OCI-LY1 (cell line): ENCODE data around the gene NHSL2.

Source experiments
- H2AFZ ChIP-seq: fragments of 200-600 bp; sonication (generic), shearing (Covaris generic); 2 replicates; pipeline ENCODE4 v1.6.0; 2014; ENCODE audit warnings: antibody characterized with exemption, mild to moderate bottlenecking, low read length
- H3F3A ChIP-seq: fragments of 200-600 bp; sonication (generic), shearing (Covaris generic); 2 replicates; pipeline ENCODE4 v1.6.0; 2014; ENCODE audit warnings: mild to moderate bottlenecking, antibody characterized with exemption, low read length, moderate library complexity; ENCODE audit not compliant: insufficient read depth
- H3K27ac ChIP-seq: fragments of 200-600 bp; sonication (generic); 2 replicates; pipeline ENCODE4 v1.5.1; 2014; ENCODE audit warnings: low read length, mixed run types, mild to moderate bottlenecking, low read depth; ENCODE audit not compliant: poor library complexity, severe bottlenecking
- H3K27me3 ChIP-seq: fragments of 200-600 bp; sonication (generic); 2 replicates; pipeline ENCODE4 v1.6.0; 2014; ENCODE audit warnings: antibody characterized with exemption, mild to moderate bottlenecking, low read length, moderate library complexity; ENCODE audit not compliant: insufficient read depth
- H3K36me3 ChIP-seq: fragments of 200-600 bp; sonication (generic); 2 replicates; pipeline ENCODE4 v1.6.1; 2014; ENCODE audit warnings: mild to moderate bottlenecking, antibody characterized with exemption, low read length, moderate library complexity, mixed read lengths; ENCODE audit not compliant: insufficient read depth
- H3K4me1 ChIP-seq: fragments of 200-600 bp; sonication (generic); 2 replicates; pipeline ENCODE4 v1.5.1; 2014; ENCODE audit warnings: mild to moderate bottlenecking, low read length, moderate library complexity; ENCODE audit not compliant: insufficient read depth, severe bottlenecking
- H3K4me2 ChIP-seq: fragments of 200-600 bp; sonication (generic), shearing (Covaris generic); 2 replicates; pipeline ENCODE4 v1.6.1; 2014; ENCODE audit warnings: low read length
- H3K4me3 ChIP-seq: fragments of 200-600 bp; sonication (generic); 2 replicates; pipeline ENCODE4 v1.5.1; 2014; ENCODE audit warnings: low read length, low read depth, mild to moderate bottlenecking, mixed read lengths; ENCODE audit not compliant: poor library complexity, severe bottlenecking
- H3K79me2 ChIP-seq: fragments of 200-600 bp; shearing (Covaris generic); 2 replicates; pipeline ENCODE4 v1.6.1; 2016; ENCODE audit warnings: mixed run types, low read length, mixed read lengths; ENCODE audit not compliant: insufficient read depth
- H3K9ac ChIP-seq: fragments of 200-600 bp; sonication (generic), shearing (Covaris generic); 2 replicates; pipeline ENCODE4 v1.6.1; 2014; ENCODE audit warnings: mild to moderate bottlenecking, low read length, mixed read lengths
- H3K9me2 ChIP-seq: fragments of 200-600 bp; sonication (generic), shearing (Covaris generic); 2 replicates; pipeline ENCODE4 v1.6.1; 2014; ENCODE audit warnings: low read depth, mild to moderate bottlenecking, low read length, mixed read lengths
- H3K9me3 ChIP-seq: fragments of 200-600 bp; shearing (Covaris generic); 2 replicates; pipeline ENCODE4 v1.6.1; 2014; ENCODE audit warnings: low read length, mixed read lengths
- H4K20me1 ChIP-seq: fragments of 200-600 bp; sonication (generic), shearing (Covaris generic); 2 replicates; pipeline ENCODE4 v1.6.0; 2016; ENCODE audit warnings: mild to moderate bottlenecking, low read length; ENCODE audit not compliant: insufficient read depth
- CTCF ChIP-seq: fragments of 200-600 bp; sonication (generic), shearing (Covaris generic); IDR thresholded peaks from 2 replicates; pipeline ENCODE4 v1.5.1; 2017; ENCODE audit warnings: mild to moderate bottlenecking, antibody characterized with exemption, low read length, moderate library complexity, mixed read lengths
- EZH2 ChIP-seq: fragments of 200-600 bp; sonication (generic), shearing (Covaris generic); IDR thresholded peaks from 2 replicates; pipeline ENCODE4 v1.8.0; 2017; ENCODE audit warnings: borderline replicate concordance, mixed run types, mild to moderate bottlenecking, antibody characterized with exemption, low read length, moderate library complexity, mixed read lengths

NHSL2 gene

DNA sequence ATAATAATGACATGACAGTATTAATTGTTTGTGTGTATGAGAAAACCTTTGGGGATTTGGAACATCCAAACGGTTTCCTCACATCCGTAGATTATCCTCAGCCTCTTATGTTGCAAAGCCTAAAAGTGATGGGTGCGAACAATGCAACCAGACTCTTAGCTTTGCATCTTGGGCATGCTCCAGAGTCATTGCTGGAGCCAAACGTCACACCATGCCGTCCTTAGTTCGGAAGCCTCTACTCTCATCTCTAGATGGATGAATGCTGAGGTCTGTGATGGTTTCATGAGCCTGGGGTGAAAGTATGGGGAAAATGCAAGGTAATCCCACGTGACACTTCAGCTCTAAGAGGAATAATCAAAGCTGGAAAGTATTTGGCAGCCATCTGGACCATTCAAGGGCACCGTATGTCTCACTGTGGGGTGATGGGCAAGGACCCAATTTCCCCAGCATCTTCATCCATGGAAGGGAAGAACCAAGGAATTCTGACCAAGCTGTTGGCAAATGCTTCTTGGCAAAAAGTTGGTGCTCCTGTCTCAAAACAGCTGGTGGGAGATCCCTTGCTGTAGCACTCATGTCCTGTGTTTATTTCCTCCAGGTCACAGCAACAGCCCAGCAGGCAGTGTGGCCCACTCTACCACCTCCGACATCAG is 227.3 kb downstream of the NHSL2 start:
- Histone ChIP-seq H4K20me1 (no peaks in the 10 kb centered on the region), H3K27ac (no peak overlapping the region), H3F3A (no peaks in the 10 kb centered on the region), H3K27me3 (no peaks in the 10 kb centered on the region), H3K9ac (no peak overlapping the region), H2AFZ (no peak overlapping the region), H3K9me2 (no peaks in the 10 kb centered on the region), H3K36me3 (no peaks in the 10 kb centered on the region), H3K9me3 (no peaks in the 10 kb centered on the region), H3K4me2 (no peak overlapping the region), H3K79me2 (no peaks in the 10 kb centered on the region), H3K4me1 (no peaks in the 10 kb centered on the region), H3K4me3 (no peak overlapping the region)
- TF ChIP-seq EZH2 (no peak), CTCF (no peak)

DNA sequence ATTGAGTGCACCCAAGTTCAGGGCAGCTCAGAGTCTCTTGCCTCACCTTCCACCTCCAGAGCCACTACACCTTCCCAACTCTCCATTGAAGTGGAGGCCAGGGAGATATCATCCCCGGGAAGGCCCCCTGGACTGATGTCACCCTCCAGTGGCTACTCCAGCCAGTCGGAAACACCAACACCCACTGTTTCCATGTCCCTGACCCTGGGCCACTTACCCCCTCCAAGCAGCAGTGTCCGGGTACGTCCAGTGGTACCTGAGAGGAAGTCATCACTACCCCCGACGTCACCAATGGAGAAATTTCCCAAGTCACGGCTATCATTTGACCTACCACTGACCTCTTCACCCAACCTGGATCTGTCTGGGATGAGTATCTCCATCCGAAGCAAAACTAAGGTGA is 228.9 kb downstream of the NHSL2 start:
- H3K27ac ChIP-seq, result no peak overlapping the region
- no peaks in the 10 kb centered on the region for H3K4me1 ChIP-seq
- no peaks in the 10 kb centered on the region for H3K79me2 ChIP-seq
- H2AFZ ChIP-seq, result no peak overlapping the region
- H3K4me3 ChIP-seq, result no peak overlapping the region
- no peaks in the 10 kb centered on the region for H3K9me3 ChIP-seq
- no peak for TF ChIP-seq CTCF
- no peak for TF ChIP-seq EZH2
- H3K4me2 ChIP-seq, result no peak overlapping the region
- no peak overlapping the region for H3K9ac ChIP-seq
- H3K9me2 ChIP-seq, result no peaks in the 10 kb centered on the region
- no peaks in the 10 kb centered on the region for H4K20me1 ChIP-seq
- H3K27me3 ChIP-seq, result no peaks in the 10 kb centered on the region
- H3F3A ChIP-seq, result no peaks in the 10 kb centered on the region
- no peaks in the 10 kb centered on the region for H3K36me3 ChIP-seq

GRCh38 chrX:72141372-72142004 is 230.8 kb downstream of the NHSL2 start:
- Histone ChIP-seq H3K9ac (no peak overlapping the region), H3K9me3 (no peaks in the 10 kb centered on the region), H3K36me3 (no peaks in the 10 kb centered on the region), H3K27ac (no peak overlapping the region), H2AFZ (no peak overlapping the region), H4K20me1 (no peaks in the 10 kb centered on the region), H3F3A (no peaks in the 10 kb centered on the region), H3K27me3 (no peaks in the 10 kb centered on the region), H3K9me2 (no peaks in the 10 kb centered on the region), H3K79me2 (no peaks in the 10 kb centered on the region), H3K4me3 (no peak overlapping the region), H3K4me1 (no peaks in the 10 kb centered on the region), H3K4me2 (no peak overlapping the region)
- TF ChIP-seq EZH2 (no peak), CTCF (no peak)
